ENCODE results near the gene ZNF793. TPM values are rescaled to one million over a fixed set of nuclear protein-coding genes. Genes with fewer than 3 reads are reported as not detected.

Gene ZNF793
- total RNA-seq, 1 experiment from 2014 or later = 10.1 TPM

DNA sequence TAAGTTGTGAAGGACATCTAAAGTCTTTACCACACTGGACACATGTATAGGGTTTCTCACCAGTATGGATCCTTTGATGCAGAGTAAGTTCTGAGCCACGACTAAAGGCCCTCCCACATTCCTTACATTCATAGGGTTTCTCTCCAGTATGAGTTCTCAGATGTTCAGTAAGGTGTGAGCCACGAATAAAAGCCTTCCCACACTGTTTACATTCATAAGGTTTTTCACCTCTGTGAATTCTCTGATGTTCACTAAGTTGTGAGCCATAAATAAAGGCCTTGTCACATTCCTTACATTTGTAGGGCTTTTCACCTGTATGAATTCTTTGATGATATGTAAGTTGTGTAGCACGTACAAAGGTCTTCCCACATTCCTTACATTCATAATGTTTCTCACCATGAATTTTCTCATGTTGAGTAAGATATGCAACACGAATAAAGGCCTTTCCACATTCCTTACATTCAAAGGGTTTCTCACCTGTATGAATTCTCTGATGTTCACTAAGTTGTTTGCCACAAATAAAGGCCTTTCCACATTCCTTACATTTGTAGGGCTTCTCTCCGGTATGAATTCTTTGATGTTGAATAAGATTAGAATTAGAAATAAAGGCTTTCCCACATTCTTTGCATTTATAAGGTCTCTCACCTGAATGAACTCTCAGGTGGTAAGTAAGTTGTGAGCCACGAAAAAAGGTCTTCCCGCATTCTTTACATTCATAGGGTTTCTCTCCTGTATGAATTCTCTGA is 58.1 kb downstream of the ZNF793 start:
- POLR2A ChIA-PET = no interaction called here
- CTCF ChIA-PET = no interaction called here
- no TSS peak for BruUV-seq (replicated peaks)

GRCh38 chr19:37565370-37565669 is 58.6 kb downstream of the ZNF793 start:
- DNase-seq (ENCODE audit: low read depth, low spot score) (no peak), ATAC-seq (no peak)
- Histone ChIP-seq H3K4me1 (ENCODE audit: control insufficient read depth, insufficient read depth, low read length) (no peaks in the 10 kb centered on the region), H3K9me3 (ENCODE audit: control insufficient read depth, insufficient read depth, low read depth, low read length) (peaks cover 81% of the 10 kb centered on the region), H3K36me3 (ENCODE audit: control insufficient read depth, insufficient read depth, low read length) (no peaks in the 10 kb centered on the region), H3K4me3 (ENCODE audit: low read depth in 2 of 2, low read length in 2 of 2) (no peak overlapping the region), H3K27ac (ENCODE audit: low read length) (no peak overlapping the region), H3K27me3 (ENCODE audit: control insufficient read depth, insufficient read depth, low read length) (no peaks in the 10 kb centered on the region)
- TF ChIP-seq REST (IDR thresholded peaks at IDR 0.05; ENCODE audit: insufficient read depth in 1 of 2, low read depth in 2 of 2, low read length in 1 of 2) = no peak
- TF ChIP-seq, protein P1, sequence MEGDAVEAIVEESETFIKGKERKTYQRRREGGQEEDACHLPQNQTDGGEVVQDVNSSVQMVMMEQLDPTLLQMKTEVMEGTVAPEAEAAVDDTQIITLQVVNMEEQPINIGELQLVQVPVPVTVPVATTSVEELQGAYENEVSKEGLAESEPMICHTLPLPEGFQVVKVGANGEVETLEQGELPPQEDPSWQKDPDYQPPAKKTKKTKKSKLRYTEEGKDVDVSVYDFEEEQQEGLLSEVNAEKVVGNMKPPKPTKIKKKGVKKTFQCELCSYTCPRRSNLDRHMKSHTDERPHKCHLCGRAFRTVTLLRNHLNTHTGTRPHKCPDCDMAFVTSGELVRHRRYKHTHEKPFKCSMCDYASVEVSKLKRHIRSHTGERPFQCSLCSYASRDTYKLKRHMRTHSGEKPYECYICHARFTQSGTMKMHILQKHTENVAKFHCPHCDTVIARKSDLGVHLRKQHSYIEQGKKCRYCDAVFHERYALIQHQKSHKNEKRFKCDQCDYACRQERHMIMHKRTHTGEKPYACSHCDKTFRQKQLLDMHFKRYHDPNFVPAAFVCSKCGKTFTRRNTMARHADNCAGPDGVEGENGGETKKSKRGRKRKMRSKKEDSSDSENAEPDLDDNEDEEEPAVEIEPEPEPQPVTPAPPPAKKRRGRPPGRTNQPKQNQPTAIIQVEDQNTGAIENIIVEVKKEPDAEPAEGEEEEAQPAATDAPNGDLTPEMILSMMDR (IDR thresholded peaks at IDR 0.05) = no peak
- no peak for TF ChIP-seq SIN3A (IDR thresholded peaks at IDR 0.05; ENCODE audit: borderline replicate concordance, insufficient read depth, low read depth, low read length)
- TF ChIP-seq POLR2AphosphoS5 (IDR thresholded peaks at IDR 0.05; ENCODE audit: low read depth, low read length) = no peak
- TF ChIP-seq TCF7L2 (IDR thresholded peaks at IDR 0.05; ENCODE audit: low read depth, low read length) = no peak
- BruUV-seq (replicated peaks) = no TSS peak
- intact Hi-C loops (cut with micrococcal nuclease; ENCODE audit: unreplicated experiment) (no loop called here), in situ Hi-C loops (cut with HindIII; ENCODE audit: low pct_unique_long_range_greater_than_20kb, low sequenced_read_pairs) (no loop called here)
- ChIA-PET POLR2A (no interaction called here), CTCF (no interaction called here)

More for the DNA sequence above, 58.1 kb downstream of the ZNF793 start:
- intact Hi-C loops (cut with micrococcal nuclease; ENCODE audit: unreplicated experiment) = no loop called here
- no peak for DNase-seq (ENCODE audit: low read depth, low spot score)
- Histone ChIP-seq H3K27ac (ENCODE audit: low read length) (no peak overlapping the region), H3K9me3 (ENCODE audit: control insufficient read depth, insufficient read depth, low read depth, low read length) (peaks cover 81% of the 10 kb centered on the region), H3K4me3 (ENCODE audit: low read depth in 2 of 2, low read length in 2 of 2) (no peak overlapping the region), H3K4me1 (ENCODE audit: control insufficient read depth, insufficient read depth, low read length) (no peaks in the 10 kb centered on the region), H3K36me3 (ENCODE audit: control insufficient read depth, insufficient read depth, low read length) (no peaks in the 10 kb centered on the region), H3K27me3 (ENCODE audit: control insufficient read depth, insufficient read depth, low read length) (no peaks in the 10 kb centered on the region)
- TF ChIP-seq, protein P1 (IDR thresholded peaks at IDR 0.05) = no peak
- TF ChIP-seq TCF7L2 (IDR thresholded peaks at IDR 0.05; ENCODE audit: low read depth, low read length) = no peak
- TF ChIP-seq POLR2AphosphoS5 (IDR thresholded peaks at IDR 0.05; ENCODE audit: low read depth, low read length) = no peak
- no peak for TF ChIP-seq SIN3A (IDR thresholded peaks at IDR 0.05; ENCODE audit: borderline replicate concordance, insufficient read depth, low read depth, low read length)
- TF ChIP-seq REST (IDR thresholded peaks at IDR 0.05; ENCODE audit: insufficient read depth in 1 of 2, low read depth in 2 of 2, low read length in 1 of 2) = no peak
- in situ Hi-C loops (cut with HindIII; ENCODE audit: low pct_unique_long_range_greater_than_20kb, low sequenced_read_pairs) = no loop called here
- ATAC-seq = no peak

Data from Panc1 (cell line).